SJCRH30 (cell line): Measurements from ENCODE around the gene THSD4. TPM values are rescaled to one million over a fixed set of nuclear protein-coding genes. Genes with fewer than 3 reads are reported as not detected.

Experiments used
- DNase-seq, 2 experiments: peaks; one replicate each; pipeline ENCODE4 v3.0.0-alpha.2; 2015 to 2020
- H3K27ac ChIP-seq: fragments of 250-450 bp; sonication (Bioruptor Pico); 2 replicates; pipeline ENCODE4 v1.5.1; 2020; ENCODE audit warnings: mild to moderate bottlenecking, moderate library complexity
- H3K27me3 ChIP-seq: fragments of 250-450 bp; sonication (Bioruptor Pico); 2 replicates; pipeline ENCODE4 v1.5.1; 2020; ENCODE audit warnings: mild to moderate bottlenecking, moderate library complexity
- H3K36me3 ChIP-seq: fragments of 250-450 bp; sonication (Bioruptor Pico); 2 replicates; pipeline ENCODE4 v1.5.1; 2020; ENCODE audit warnings: mild to moderate bottlenecking, moderate library complexity
- H3K4me1 ChIP-seq: fragments of 250-450 bp; sonication (Bioruptor Pico); 2 replicates; pipeline ENCODE4 v1.5.1; 2020; ENCODE audit warnings: mild to moderate bottlenecking, moderate library complexity
- H3K4me3 ChIP-seq: fragments of 250-450 bp; sonication (Bioruptor Pico); 2 replicates; pipeline ENCODE4 v1.5.1; 2020; ENCODE audit warnings: mild to moderate bottlenecking, moderate library complexity
- H3K9me3 ChIP-seq: fragments of 250-450 bp; sonication (Bioruptor Pico); replicated peaks from 2 replicates; pipeline ENCODE4 v1.5.1; 2020; ENCODE audit warnings: mild to moderate bottlenecking, moderate library complexity
- total RNA-seq: library from RNA; depleted of rRNA; stranded (reverse); fragments of >200 nt; shearing (Covaris generic); gene quantifications from 2 replicates; pipeline ENCODE4 v1.2.3, GENCODE V29; 2014

The THSD4 gene
- total RNA-seq, 1 experiment from 2014 or later = 20.7 TPM

GRCh38 chr15:71526060-71526820 is 411.0 kb downstream of the THSD4 start:
- H3K27ac ChIP-seq = no peak overlapping the region
- no peaks in the 10 kb centered on the region for H3K9me3 ChIP-seq
- H3K27me3 ChIP-seq = no peaks in the 10 kb centered on the region
- H3K4me3 ChIP-seq = no peak overlapping the region
- DNase-seq = no peak
- H3K4me1 ChIP-seq = no peaks in the 10 kb centered on the region
- no peaks in the 10 kb centered on the region for H3K36me3 ChIP-seq

GRCh38 chr15:71529361-71529760 is 414.1 kb downstream of the THSD4 start:
- Histone ChIP-seq H3K9me3 (no peaks in the 10 kb centered on the region), H3K27ac (no peak overlapping the region), H3K27me3 (no peaks in the 10 kb centered on the region), H3K4me1 (no peaks in the 10 kb centered on the region; the same call in 1 of the 2 replicates), H3K36me3 (no peaks in the 10 kb centered on the region), H3K4me3 (no peak overlapping the region)
- DNase-seq = no peak

GRCh38 chr15:71530116-71530515 is 414.8 kb downstream of the THSD4 start:
- H3K27me3 ChIP-seq = no peaks in the 10 kb centered on the region
- no peaks in the 10 kb centered on the region; the same call in 1 of the 2 replicates for H3K4me1 ChIP-seq
- no peaks in the 10 kb centered on the region for H3K36me3 ChIP-seq
- no peak overlapping the region for H3K27ac ChIP-seq
- no peak overlapping the region for H3K4me3 ChIP-seq
- DNase-seq = no peak
- no peaks in the 10 kb centered on the region for H3K9me3 ChIP-seq

GRCh38 chr15:71532994-71533393 is 417.7 kb downstream of the THSD4 start:
- Histone ChIP-seq H3K4me1 (no peaks in the 10 kb centered on the region; the same call in 1 of the 2 replicates), H3K9me3 (no peaks in the 10 kb centered on the region), H3K27me3 (no peaks in the 10 kb centered on the region), H3K27ac (no peak overlapping the region), H3K4me3 (no peak overlapping the region), H3K36me3 (no peaks in the 10 kb centered on the region)
- peak; percentile 49 to 84 for DNase-seq

GRCh38 chr15:71538181-71538580 is 422.9 kb downstream of the THSD4 start:
- no peaks in the 10 kb centered on the region for H3K27me3 ChIP-seq
- no peaks in the 10 kb centered on the region for H3K36me3 ChIP-seq
- H3K27ac ChIP-seq = no peak overlapping the region
- no peak overlapping the region for H3K4me3 ChIP-seq
- DNase-seq = no peak
- peaks cover 4% of the 10 kb centered on the region; the same call in 1 of the 2 replicates for H3K4me1 ChIP-seq
- no peaks in the 10 kb centered on the region for H3K9me3 ChIP-seq

- Histone ChIP-seq H3K4me1 (peaks cover 4% of the 10 kb centered on the region; the same call in 1 of the 2 replicates), H3K27ac (no peak overlapping the region), H3K27me3 (no peaks in the 10 kb centered on the region), H3K36me3 (no peaks in the 10 kb centered on the region), H3K9me3 (no peaks in the 10 kb centered on the region), H3K4me3 (no peak overlapping the region)
- no peak for DNase-seq
These were observed 426.5 kb downstream of the THSD4 start for GRCh38 chr15:71541746-71542145.

- H3K27me3 ChIP-seq = no peaks in the 10 kb centered on the region
- H3K4me3 ChIP-seq = no peak overlapping the region
- DNase-seq = no peak
- H3K9me3 ChIP-seq = no peaks in the 10 kb centered on the region
- H3K27ac ChIP-seq = no peak overlapping the region
- no peaks in the 10 kb centered on the region for H3K36me3 ChIP-seq
- peaks cover 4% of the 10 kb centered on the region; the same call in 1 of the 2 replicates for H3K4me1 ChIP-seq
These were observed 427.6 kb downstream of the THSD4 start for GRCh38 chr15:71542836-71543235.

- H3K27me3 ChIP-seq = no peaks in the 10 kb centered on the region
- H3K4me1 ChIP-seq = peaks cover 4% of the 10 kb centered on the region; the same call in 1 of the 2 replicates
- no peak overlapping the region for H3K27ac ChIP-seq
- no peaks in the 10 kb centered on the region for H3K36me3 ChIP-seq
- no peak for DNase-seq
- H3K4me3 ChIP-seq = no peak overlapping the region
- no peaks in the 10 kb centered on the region for H3K9me3 ChIP-seq
These were observed 428.1 kb downstream of the THSD4 start for GRCh38 chr15:71543413-71543812.

GRCh38 chr15:71545223-71545760 is 430.0 kb downstream of the THSD4 start:
- Histone ChIP-seq H3K27me3 (no peaks in the 10 kb centered on the region), H3K4me3 (no peak overlapping the region), H3K9me3 (no peaks in the 10 kb centered on the region), H3K36me3 (no peaks in the 10 kb centered on the region), H3K4me1 (no peaks in the 10 kb centered on the region), H3K27ac (no peak overlapping the region)
- no peak for DNase-seq

- no peak for DNase-seq
- no peak overlapping the region for H3K4me3 ChIP-seq
- H3K9me3 ChIP-seq = no peaks in the 10 kb centered on the region
- no peaks in the 10 kb centered on the region for H3K27me3 ChIP-seq
- no peaks in the 10 kb centered on the region for H3K36me3 ChIP-seq
- no peak overlapping the region for H3K27ac ChIP-seq
- peaks cover 1% of the 10 kb centered on the region for H3K4me1 ChIP-seq
These were observed 430.7 kb downstream of the THSD4 start for GRCh38 chr15:71545923-71546322.

GRCh38 chr15:71547011-71547410 is 431.7 kb downstream of the THSD4 start:
- Histone ChIP-seq H3K9me3 (no peaks in the 10 kb centered on the region), H3K4me1 (peaks cover 10% of the 10 kb centered on the region), H3K27me3 (no peaks in the 10 kb centered on the region), H3K4me3 (no peak overlapping the region), H3K27ac (no peak overlapping the region), H3K36me3 (no peaks in the 10 kb centered on the region)
- peak; percentile 18 to 60 for DNase-seq

GRCh38 chr15:71548401-71548807 is 433.1 kb downstream of the THSD4 start:
- H3K27me3 ChIP-seq = no peaks in the 10 kb centered on the region
- H3K4me1 ChIP-seq = peaks cover 15% of the 10 kb centered on the region
- H3K9me3 ChIP-seq = no peaks in the 10 kb centered on the region
- H3K36me3 ChIP-seq = no peaks in the 10 kb centered on the region
- no peak overlapping the region for H3K27ac ChIP-seq
- no peak overlapping the region for H3K4me3 ChIP-seq
- no peak for DNase-seq

- Histone ChIP-seq H3K27ac (no peak overlapping the region), H3K27me3 (no peaks in the 10 kb centered on the region), H3K4me1 (peaks cover 15% of the 10 kb centered on the region), H3K4me3 (no peak overlapping the region), H3K36me3 (no peaks in the 10 kb centered on the region), H3K9me3 (no peaks in the 10 kb centered on the region)
- DNase-seq = no peak
These were observed 433.8 kb downstream of the THSD4 start for GRCh38 chr15:71549091-71549490.

GRCh38 chr15:71549697-71550096 is 434.4 kb downstream of the THSD4 start:
- Histone ChIP-seq H3K36me3 (no peaks in the 10 kb centered on the region), H3K4me1 (peaks cover 15% of the 10 kb centered on the region), H3K9me3 (no peaks in the 10 kb centered on the region), H3K4me3 (no peak overlapping the region), H3K27ac (no peak overlapping the region), H3K27me3 (no peaks in the 10 kb centered on the region)
- no peak for DNase-seq

GRCh38 chr15:71551566-71551965 is 436.3 kb downstream of the THSD4 start:
- Histone ChIP-seq H3K27me3 (no peaks in the 10 kb centered on the region), H3K4me1 (peaks cover 15% of the 10 kb centered on the region), H3K27ac (peak overlapping the region; percentile 20; the same call in 1 of the 2 replicates), H3K9me3 (no peaks in the 10 kb centered on the region), H3K4me3 (no peak overlapping the region), H3K36me3 (no peaks in the 10 kb centered on the region)
- peak; percentile 79 to 90 for DNase-seq
